Esophagus (tissue), 2 donors: ENCODE data around the gene MRPL12. TPM values are rescaled to one million over a fixed set of nuclear protein-coding genes. Genes with fewer than 3 reads are reported as not detected.

Experiments used
- H3K27ac ChIP-seq, 2 donors: one replicate each; pipeline ENCODE4 v1.5.1; 2013; ENCODE audit warnings: low read depth in 2 of 2, mild to moderate bottlenecking in 2 of 2, inconsistent platforms in 1 of 2, low read length in 1 of 2, moderate library complexity in 1 of 2
- H3K27me3 ChIP-seq, 2 donors: one replicate each; pipeline ENCODE4 v1.6.1; 2013; ENCODE audit warnings: low read length in 2 of 2, control low read depth in 1 of 2, mild to moderate bottlenecking in 1 of 2; ENCODE audit not compliant: insufficient read depth in 2 of 2, control insufficient read depth in 1 of 2
- H3K36me3 ChIP-seq, 2 donors: one replicate each; pipeline ENCODE4 v1.6.1; 2013; ENCODE audit warnings: low read length in 1 of 2; ENCODE audit not compliant: control insufficient read depth in 2 of 2, insufficient read depth in 2 of 2
- H3K4me1 ChIP-seq, 2 donors: one replicate each; pipeline ENCODE4 v1.6.1; 2013; ENCODE audit warnings: low read length in 1 of 2; ENCODE audit not compliant: control insufficient read depth in 2 of 2, insufficient read depth in 2 of 2
- H3K4me3 ChIP-seq, 2 donors: one replicate each; pipeline ENCODE4 v1.5.1; 2013; ENCODE audit warnings: low read length in 2 of 2, mild to moderate bottlenecking in 2 of 2, low read depth in 1 of 2, moderate library complexity in 1 of 2
- H3K9me3 ChIP-seq, 2 donors: one replicate each; pipeline ENCODE4 v1.6.1; 2013; ENCODE audit warnings: mild to moderate bottlenecking in 2 of 2, low read depth in 1 of 2, low read length in 1 of 2, moderate library complexity in 1 of 2; ENCODE audit not compliant: control insufficient read depth in 2 of 2, insufficient read depth in 1 of 2
- WGBS, 2 donors: extraction: QIAGEN DNeasy Blood & Tissue Kit; methylation state at CpG; one replicate each; pipeline ENCODE4 v1.1.7; 2013; 5-methylcytosine and 5-hydroxymethylcytosine counted together
- polyA plus RNA-seq, 2 donors: library from polyadenylated mRNA; stranded (reverse); fragments of 200-250 nt; gene quantifications; one replicate each; pipeline ENCODE4 v1.2.3, GENCODE V29; 2013
- donor health status: healthy with polysubstance abuse.
- donor health status: Bipolar disorder and iron deficiency.

Gene MRPL12
- polyA plus RNA-seq, 2 donors: 136 to 173 TPM

DNA sequence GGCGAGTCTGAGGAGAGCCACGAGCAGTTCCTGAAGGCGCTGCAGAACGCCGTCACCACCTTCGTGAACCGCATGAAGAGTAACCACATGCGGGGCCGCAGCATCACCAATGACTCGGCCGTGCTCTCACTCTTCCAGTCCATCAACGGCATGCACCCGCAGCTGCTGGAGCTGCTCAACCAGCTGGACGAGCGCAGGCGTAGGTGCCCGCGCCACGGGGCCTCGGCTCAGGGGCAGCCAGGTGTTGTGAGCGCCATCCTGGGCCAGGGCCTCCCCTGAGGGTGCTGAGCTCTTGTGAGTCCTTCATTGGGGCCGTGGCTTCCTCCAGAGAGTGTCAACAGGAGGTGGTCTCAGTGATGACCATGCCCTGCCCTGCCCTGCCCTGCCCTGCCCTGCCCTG is 7.4 kb upstream of the MRPL12 start:
- peaks cover 0 to 3% of the 10 kb centered on the region in 2 donors for H3K4me1 ChIP-seq
- no peak overlapping the region for H3K4me3 ChIP-seq
- H3K9me3 ChIP-seq: no peaks in the 10 kb centered on the region
- peaks cover 23 to 69% of the 10 kb centered on the region in 2 donors for H3K36me3 ChIP-seq
- WGBS, 2 donors: 83 to 89% methylated on average over 22 of the region's 22 CpGs
- H3K27me3 ChIP-seq: no peaks in the 10 kb centered on the region
- H3K27ac ChIP-seq: no peak overlapping the region

DNA sequence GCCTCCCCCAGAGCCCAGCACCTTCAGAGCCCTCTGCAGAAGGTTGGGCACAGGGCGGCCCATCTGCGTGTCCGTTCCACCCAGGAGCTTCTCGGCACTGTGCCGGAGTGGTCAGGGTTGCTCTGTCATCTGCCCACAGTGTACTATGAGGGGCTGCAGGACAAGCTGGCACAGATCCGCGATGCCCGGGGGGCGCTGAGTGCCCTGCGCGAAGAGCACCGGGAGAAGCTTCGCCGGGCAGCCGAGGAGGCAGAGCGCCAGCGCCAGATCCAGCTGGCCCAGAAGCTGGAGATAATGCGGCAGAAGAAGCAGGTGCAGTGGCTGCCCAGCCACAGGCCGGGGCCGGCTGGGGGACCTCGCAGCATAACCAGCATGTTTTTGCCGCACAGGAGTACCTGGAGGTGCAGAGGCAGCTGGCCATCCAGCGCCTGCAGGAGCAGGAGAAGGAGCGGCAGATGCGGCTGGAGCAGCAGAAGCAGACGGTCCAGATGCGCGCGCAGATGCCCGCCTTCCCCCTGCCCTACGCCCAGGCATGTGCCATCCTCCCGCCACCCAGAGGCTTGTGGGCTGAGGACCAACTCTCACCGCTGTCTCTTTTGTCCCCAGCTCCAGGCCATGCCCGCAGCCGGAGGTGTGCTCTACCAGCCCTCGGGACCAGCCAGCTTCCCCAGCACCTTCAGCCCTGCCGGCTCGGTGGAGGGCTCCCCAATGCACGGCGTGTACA is 6.8 kb upstream of the MRPL12 start:
- H3K9me3 ChIP-seq: no peaks in the 10 kb centered on the region
- peaks cover 20 to 69% of the 10 kb centered on the region in 2 donors for H3K36me3 ChIP-seq
- no peak overlapping the region for H3K4me3 ChIP-seq
- H3K4me1 ChIP-seq: peaks cover 3 to 5% of the 10 kb centered on the region in 2 donors
- H3K27ac ChIP-seq: no peak overlapping the region
- no peaks in the 10 kb centered on the region for H3K27me3 ChIP-seq
- WGBS, 2 donors: 90 to 91% methylated on average over 39 to 40 of the region's 40 CpGs

DNA sequence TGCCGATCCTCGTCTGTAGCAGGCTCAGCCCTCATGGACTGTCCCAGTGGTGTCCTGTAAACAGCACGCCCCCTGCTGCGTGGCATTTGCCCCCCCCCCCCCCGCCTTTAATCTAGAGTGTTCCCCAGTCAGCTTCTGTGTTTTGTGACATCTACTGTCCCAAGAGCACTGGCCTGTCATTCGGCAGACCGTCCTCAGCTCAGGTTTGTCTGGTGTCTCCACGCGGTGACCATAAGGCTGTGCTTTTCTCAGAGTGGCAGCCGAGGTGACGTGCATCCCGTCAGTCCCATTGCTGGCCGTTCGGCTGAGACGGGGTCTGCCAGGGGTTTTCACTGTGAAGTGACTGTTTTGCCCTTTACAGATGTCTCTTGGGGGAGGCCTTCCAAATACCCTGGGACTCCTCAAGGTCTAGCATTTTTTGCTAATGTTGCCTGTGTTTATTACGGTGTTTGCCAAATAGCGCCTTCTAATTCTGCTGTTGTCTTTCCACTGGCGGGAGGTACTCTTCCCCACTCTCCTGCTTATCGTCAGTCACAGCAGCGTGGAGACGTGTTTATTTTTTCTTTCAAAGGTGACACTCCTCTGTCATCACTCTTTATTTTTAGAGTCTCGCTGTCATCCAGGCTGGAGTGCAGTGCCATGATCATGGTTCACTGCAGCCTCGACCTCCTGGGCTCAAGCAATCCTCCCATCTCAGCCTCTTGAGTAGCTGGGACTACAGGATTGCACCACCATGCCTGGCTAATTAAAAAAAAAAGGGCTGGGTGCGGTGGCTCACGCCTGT is 5.7 kb upstream of the MRPL12 start:
- 85 to 90% methylated on average over 25 of the region's 25 CpGs for WGBS, 2 donors
- peaks cover 3 to 15% of the 10 kb centered on the region in 2 donors for H3K4me1 ChIP-seq
- no peak overlapping the region for H3K4me3 ChIP-seq
- H3K36me3 ChIP-seq: peaks cover 20 to 63% of the 10 kb centered on the region in 2 donors
- no peak overlapping the region for H3K27ac ChIP-seq
- no peaks in the 10 kb centered on the region for H3K27me3 ChIP-seq
- H3K9me3 ChIP-seq: no peaks in the 10 kb centered on the region

DNA sequence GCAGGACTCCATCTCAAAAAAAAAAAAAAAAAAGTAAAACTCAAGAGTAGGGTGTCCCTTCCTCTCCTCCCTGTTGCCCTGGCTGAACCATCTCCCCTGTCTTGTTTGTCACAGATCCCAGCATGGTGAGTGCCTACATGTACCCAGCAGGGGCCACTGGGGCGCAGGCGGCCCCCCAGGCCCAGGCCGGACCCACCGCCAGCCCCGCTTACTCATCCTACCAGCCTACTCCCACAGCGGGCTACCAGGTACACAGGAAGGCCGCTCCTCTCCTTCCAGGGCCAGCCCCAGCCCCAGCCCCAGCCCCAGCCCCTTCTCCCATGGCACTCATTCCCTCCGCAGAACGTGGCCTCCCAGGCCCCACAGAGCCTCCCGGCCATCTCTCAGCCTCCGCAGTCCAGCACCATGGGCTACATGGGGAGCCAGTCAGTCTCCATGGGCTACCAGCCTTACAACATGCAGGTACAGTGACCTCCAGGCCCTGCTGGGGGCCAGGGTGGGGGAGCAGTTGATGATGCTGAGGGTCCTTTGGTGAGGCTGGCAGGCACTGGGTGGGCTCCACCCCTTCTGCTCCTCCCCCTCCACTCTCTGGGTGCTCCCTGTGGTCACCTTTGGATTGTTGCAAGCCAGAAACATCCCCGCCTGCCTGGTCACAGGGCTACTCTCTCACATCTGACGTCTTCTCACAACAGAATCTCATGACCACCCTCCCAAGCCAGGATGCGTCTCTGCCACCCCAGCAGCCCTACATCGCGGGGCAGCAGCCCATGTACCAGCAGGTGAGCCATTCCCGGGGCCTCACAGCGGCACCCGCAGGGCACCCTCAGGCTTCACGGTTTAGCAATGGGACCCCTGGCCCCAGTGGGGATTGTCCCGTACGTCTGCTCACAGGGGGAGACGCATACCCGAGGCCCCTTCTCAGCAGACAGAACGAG is 2.5 kb upstream of the MRPL12 start:
- no peak overlapping the region for H3K27ac ChIP-seq
- H3K4me3 ChIP-seq: no peak overlapping the region
- H3K27me3 ChIP-seq: no peaks in the 10 kb centered on the region
- peaks cover 4 to 41% of the 10 kb centered on the region in 2 donors for H3K36me3 ChIP-seq
- H3K4me1 ChIP-seq: peaks cover 3 to 19% of the 10 kb centered on the region in 2 donors
- 81 to 82% methylated on average over 25 of the region's 25 CpGs for WGBS, 2 donors
- H3K9me3 ChIP-seq: no peaks in the 10 kb centered on the region

DNA sequence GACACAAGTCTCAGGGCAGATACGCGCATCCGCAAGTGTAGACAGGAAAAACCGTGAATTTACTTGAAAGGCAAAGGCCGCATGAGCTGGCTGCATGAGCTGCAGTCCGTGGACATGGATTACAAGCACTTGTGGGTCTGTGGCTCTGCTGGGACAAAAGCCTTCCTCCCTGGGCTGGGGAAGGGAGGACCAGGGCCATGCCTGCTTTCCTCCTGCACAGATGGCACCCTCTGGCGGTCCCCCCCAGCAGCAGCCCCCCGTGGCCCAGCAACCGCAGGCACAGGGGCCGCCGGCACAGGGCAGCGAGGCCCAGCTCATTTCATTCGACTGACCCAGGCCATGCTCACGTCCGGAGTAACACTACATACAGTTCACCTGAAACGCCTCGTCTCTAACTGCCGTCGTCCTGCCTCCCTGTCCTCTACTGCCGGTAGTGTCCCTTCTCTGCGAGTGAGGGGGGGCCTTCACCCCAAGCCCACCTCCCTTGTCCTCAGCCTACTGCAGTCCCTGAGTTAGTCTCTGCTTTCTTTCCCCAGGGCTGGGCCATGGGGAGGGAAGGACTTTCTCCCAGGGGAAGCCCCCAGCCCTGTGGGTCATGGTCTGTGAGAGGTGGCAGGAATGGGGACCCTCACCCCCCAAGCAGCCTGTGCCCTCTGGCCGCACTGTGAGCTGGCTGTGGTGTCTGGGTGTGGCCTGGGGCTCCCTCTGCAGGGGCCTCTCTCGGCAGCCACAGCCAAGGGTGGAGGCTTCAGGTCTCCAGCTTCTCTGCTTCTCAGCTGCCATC is 1.7 kb upstream of the MRPL12 start:
- 63 to 64% methylated on average over 23 of the region's 23 CpGs for WGBS, 2 donors
- Histone ChIP-seq H3K27ac (peak overlapping the region in 1 of 2 donors; percentile 96), H3K27me3 (no peaks in the 10 kb centered on the region), H3K4me3 (peak overlapping the region in 1 of 2 donors; percentile 91), H3K9me3 (no peaks in the 10 kb centered on the region), H3K36me3 (peaks cover under 1 to 39% of the 10 kb centered on the region in 2 donors), H3K4me1 (peaks cover 3 to 19% of the 10 kb centered on the region in 2 donors)

DNA sequence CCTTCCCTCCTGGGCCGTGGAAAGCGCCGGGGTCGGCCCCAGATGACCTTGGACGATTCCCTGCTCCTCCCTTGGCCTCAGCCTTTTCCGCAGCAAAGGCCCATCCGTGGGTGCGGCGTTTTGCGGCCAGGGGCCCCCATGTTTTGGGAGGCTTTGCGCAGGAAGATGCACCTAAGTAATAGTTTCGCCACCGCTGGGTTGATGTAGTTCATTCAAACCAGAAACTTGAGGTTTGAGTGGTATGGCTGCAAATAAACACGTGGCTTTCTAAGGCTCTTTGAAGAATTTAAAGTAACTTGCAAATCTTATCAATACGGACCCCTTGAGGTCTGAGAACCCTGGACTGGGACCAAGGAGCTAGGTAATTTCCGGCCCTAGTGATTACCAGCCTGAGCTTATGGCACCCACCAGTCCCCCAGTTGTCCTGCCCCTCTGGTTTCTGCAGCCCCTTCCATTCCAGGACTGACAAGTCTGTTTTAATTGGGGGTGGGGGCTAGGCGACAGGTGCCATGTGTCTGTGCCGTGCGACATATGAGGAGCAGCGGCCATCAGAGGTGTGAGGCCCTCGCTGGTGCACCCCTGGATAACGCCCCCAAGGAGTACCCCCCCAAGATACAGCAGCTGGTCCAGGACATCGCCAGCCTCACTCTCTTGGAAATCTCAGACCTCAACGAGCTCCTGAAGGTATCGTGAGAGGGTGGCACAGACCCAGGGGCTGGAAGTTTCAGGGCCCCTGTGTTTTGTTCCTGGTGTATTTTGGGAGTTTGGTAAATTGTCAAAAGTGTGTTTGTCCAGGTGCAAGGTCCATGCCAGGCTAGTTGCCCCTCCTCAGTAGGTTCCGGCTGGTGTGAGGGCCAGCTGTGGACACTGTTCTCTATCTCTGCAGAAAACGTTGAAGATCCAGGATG is 834 bp downstream of the MRPL12 start:
- Histone ChIP-seq H3K27ac (peak overlapping the region; percentile 74 to 81), H3K4me3 (peak overlapping the region; percentile 91 to 94), H3K4me1 (peaks cover 3 to 19% of the 10 kb centered on the region in 2 donors), H3K36me3 (peaks cover 0 to 39% of the 10 kb centered on the region in 2 donors), H3K9me3 (no peaks in the 10 kb centered on the region), H3K27me3 (no peaks in the 10 kb centered on the region)
- WGBS, 2 donors: 28 to 31% methylated on average over 24 to 27 of the region's 27 CpGs

DNA sequence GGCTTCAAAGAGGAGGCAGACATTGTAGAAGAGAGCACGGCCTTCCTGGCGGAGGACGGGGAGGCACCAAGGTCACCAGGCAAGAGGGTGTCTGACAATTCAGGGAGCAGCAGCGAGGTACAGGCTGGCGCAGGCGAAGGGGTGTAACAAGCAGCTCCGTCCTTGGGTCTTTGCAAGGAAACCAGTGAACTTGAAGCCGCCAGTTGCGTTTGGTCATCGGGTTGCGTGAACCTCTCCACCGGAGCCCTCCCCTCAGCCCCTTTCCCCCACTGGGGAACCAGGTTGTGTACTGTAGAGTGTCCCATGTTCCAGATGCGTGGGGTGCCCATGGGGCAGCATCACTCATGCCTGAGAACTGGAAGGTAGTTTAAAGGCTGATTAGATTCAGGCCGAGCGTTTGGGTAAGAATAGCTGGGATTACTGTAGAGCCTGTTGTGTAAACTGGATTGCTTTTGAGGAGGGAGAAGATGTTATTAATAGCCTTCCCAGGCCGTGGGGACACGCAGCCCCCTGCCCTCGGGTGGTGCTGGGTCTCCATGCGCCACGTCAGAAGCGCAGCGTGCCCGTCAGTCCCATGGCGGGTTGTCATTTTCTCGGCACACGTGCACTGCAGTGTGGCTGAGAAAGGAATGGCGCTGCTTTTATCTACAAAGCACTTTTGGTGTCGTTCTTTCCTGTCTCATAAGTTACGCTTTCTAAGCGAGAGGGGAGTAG is 2.5 kb downstream of the MRPL12 start:
- no peaks in the 10 kb centered on the region for H3K9me3 ChIP-seq
- H3K4me1 ChIP-seq: peaks cover 4 to 24% of the 10 kb centered on the region in 2 donors
- 93 to 94% methylated on average over 30 of the region's 30 CpGs for WGBS, 2 donors
- H3K27me3 ChIP-seq: no peaks in the 10 kb centered on the region
- peaks cover 0 to 37% of the 10 kb centered on the region in 2 donors for H3K36me3 ChIP-seq
- no peak overlapping the region for H3K4me3 ChIP-seq
- no peak overlapping the region for H3K27ac ChIP-seq

DNA sequence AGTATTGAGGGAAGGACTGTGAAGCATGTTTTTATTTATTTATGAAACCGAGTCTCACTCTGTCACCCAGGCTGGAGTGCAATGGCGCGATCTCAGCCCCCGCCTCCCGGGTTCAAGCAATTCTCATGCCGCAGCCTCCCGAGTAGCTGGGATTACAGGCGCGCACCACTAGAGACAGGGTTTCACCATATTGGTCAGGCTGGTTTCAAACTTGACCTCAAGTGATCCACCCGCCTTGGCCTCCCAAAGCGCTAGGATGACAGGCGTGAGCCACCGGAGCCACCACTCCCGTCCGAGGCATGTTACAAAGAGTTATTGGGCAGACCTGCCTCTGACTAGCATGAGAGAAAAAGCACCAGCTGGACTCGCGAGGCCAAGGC is 3.1 kb downstream of the MRPL12 start:
- Histone ChIP-seq H3K9me3 (no peaks in the 10 kb centered on the region), H3K27ac (no peak overlapping the region), H3K36me3 (peaks cover 0 to 32% of the 10 kb centered on the region in 2 donors), H3K4me3 (no peak overlapping the region), H3K4me1 (peaks cover 8 to 27% of the 10 kb centered on the region in 2 donors), H3K27me3 (no peaks in the 10 kb centered on the region)
- WGBS, 2 donors: 92 to 93% methylated on average over 17 of the region's 17 CpGs
